GM19043 (cell line): Measurements from ENCODE around the gene ASRGL1.

Experiments used
- ATAC-seq: cut with Tn5 transposase; IDR thresholded peaks from one replicate; pipeline ENCODE4 v1.9.1; 2021; ENCODE audit warnings: low read depth; ENCODE audit not compliant: unreplicated experiment

The ASRGL1 gene

DNA sequence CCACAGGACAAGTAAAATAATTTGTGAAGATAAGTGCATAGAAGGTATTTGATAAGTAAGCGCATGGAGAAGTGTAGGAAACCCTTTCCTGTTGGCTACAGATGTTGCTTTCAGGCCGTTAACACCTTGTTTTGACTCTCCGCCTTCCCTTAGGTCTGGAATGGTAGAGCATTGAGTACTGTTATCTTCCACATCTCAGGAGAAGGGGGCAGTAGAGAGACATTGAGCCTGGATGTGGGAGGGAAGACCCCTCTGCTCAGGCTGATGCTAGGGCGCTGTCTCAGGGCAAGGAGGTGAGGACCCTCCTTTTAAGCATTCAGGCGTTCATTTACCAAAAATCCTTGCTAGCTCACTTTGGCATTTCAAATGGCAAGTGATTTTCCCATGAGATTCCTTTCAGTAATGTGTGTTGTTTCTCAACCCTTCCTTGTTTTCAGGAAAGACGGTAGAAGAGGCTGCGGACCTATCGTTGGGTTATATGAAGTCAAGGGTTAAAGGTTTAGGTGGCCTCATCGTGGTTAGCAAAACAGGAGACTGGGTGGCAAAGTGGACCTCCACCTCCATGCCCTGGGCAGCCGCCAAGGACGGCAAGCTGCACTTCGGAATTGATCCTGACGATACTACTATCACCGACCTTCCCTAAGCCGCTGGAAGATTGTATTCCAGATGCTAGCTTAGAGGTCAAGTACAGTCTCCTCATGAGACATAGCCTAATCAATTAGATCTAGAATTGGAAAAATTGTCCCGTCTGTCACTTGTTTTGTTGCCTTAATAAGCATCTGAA, 54.6 kb downstream of the ASRGL1 start:
- ATAC-seq: no peak

GRCh38 chr11:62392506-62392905, 55.3 kb downstream of the ASRGL1 start:
- no peak for ATAC-seq

DNA sequence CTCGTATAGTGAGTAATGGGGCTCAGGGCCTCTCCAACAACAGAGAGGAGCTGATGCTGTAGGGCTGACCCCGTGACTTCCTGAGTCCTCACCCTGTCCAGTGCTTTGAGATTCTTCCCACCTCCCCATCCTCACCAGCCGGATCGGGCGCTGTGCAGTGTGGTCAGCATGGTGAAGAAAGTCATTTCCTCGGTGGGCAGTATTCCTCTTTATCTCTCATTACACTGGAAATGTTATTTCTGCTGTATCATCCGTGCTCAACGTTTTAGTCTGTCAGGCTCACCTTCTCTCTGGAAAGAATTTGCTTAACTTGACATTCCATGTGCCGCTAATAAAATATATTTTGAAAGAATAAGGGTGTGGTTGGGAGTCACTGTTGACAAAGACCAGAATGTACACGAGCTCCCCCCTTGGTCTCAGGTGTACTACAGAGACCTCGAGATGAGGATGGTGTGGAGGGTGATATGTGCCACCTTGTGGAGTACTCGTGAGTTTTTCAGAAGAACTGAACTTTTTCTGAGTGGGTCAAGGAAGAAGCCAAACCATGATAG, 55.9 kb downstream of the ASRGL1 start:
- ATAC-seq: no peak

- no peak for ATAC-seq
These were observed 56.5 kb downstream of the ASRGL1 start for GRCh38 chr11:62393735-62394134.

- no peak for ATAC-seq
These were observed 57.7 kb downstream of the ASRGL1 start for GRCh38 chr11:62394825-62395538.

DNA sequence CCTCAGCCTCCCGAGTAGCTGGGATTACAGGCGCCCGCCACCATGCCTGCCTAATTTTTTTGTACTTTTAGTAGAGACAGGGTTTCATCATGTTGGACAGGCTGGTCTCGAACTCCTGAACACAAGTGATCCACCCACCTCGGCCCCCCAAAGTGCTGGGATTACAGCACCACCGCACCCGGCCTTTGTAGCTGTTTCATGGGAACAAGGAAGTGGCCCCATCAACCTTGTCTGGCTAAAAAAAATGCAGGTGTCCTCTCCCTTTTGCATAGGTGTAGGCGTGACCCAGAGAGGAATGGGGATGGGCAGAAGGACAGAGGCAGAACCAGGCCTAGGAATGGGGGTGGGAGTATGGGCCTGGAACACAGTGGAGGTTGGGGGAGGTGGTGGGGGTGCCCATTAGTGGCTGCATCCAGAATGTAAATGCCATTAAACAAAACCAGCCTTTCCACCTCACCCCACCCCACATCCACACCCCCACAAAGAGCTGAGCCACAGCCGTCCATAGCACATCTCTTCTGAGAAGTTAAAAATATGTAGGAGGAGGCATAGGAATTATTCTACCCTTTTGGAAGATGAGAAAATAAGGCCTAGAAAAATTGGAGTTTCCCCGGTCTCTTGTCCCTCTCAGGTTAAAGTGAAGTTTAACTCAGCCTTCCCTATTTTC, 58.8 kb downstream of the ASRGL1 start:
- ATAC-seq: no peak

GRCh38 chr11:62398011-62398994, 61.1 kb downstream of the ASRGL1 start:
- no peak for ATAC-seq

DNA sequence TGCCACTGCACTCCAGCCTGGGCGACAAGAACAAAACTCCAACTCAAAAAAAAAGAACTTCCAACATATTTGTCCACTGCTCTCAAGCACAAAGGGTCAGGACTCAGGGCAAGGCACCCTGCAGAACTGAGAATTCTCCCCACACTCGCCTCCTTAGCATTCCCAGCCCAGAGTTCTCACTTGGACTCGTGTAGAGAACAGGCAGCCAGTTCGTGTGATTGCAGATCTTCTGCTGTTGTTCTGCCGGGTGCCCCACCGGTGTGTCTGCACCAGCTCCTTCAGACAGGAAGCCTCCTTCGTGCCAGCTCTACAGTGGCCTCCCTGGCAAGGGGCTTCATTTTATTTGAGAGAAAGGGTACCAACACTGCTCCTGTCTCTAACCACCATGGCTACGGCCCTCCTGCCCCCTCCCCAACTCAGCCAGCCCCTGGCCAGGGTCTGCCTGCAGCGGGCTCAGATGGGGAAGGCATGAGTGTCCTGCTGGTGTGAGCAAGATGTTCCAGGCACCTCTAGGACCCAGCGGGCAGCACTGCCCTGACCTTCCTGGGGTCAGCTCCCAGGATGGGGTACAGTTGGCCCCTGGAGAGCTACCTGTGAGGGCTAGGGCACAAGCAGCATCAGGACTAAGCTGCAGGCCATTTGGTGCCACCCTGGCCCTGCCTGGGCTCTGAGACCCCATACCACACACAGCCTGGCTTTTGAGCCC, 62.1 kb downstream of the ASRGL1 start:
- ATAC-seq: no peak

DNA sequence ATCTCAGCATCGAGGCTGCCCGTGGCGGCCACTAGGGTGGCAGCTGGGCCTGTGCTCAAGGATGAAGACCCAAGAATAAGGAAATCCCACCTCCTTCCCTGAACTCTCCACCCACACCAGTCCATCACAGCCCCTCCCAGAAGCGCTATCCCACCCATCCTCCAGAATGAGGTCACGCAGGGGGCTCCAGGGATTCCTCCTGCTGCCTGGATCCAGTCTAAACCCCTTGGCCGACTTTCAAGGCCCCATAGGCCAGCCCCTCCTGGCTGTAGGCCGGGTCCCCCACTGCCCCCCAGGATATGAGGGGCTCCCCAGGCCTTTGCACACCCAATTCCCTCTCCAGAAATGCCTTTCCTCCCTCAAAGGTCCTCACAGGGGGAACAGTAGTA, 62.6 kb downstream of the ASRGL1 start:
- no peak for ATAC-seq

- ATAC-seq: no peak
These were observed 63.0 kb downstream of the ASRGL1 start for GRCh38 chr11:62400281-62400680.

- no peak for ATAC-seq
These were observed 63.5 kb downstream of the ASRGL1 start for GRCh38 chr11:62400760-62401159.

- ATAC-seq: no peak
These were observed 64.1 kb downstream of the ASRGL1 start for GRCh38 chr11:62401356-62401755.

- ATAC-seq: no peak
These were observed 64.6 kb downstream of the ASRGL1 start for GRCh38 chr11:62401811-62402210.

GRCh38 chr11:62402226-62402959, 65.1 kb downstream of the ASRGL1 start:
- no peak for ATAC-seq

DNA sequence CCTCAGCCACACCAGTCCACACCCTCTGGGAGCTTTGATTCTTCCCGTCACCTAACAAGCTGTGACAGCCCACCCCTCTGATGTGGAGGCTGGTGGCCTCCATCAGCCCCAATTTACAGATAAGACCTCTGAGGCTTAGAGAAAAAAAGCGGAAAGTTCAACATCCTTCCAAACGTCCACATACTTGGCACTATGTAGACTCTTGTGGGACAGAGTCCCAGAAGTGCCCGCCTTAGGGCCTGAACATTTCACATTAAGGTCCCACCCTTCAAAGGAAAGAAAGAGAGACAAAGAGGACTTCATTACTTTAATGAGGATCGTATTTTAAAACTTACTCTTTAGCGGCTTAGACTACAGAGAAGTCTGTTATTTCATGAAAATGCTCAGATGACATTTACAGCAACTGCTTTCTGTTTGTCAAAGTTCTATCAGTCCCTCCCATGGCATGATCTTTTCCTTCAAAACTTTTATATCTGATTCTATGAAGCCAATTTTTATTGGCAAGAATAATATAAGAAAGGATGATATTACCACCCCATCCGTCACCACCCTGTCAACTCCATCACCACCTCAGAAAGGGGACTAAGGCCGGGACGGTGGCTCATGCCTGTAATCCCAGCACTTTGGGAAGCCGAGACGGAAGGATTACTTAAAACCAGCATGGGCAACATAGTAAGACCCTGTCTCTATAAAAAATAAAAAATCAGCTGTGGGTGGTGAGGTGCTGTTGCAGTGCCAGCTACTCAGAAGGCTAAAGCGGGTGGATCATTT, 65.9 kb downstream of the ASRGL1 start:
- no peak for ATAC-seq

- ATAC-seq: no peak
These were observed 67.2 kb downstream of the ASRGL1 start for GRCh38 chr11:62404435-62404834.

- ATAC-seq: no peak
These were observed 67.7 kb downstream of the ASRGL1 start for GRCh38 chr11:62404901-62405300.

DNA sequence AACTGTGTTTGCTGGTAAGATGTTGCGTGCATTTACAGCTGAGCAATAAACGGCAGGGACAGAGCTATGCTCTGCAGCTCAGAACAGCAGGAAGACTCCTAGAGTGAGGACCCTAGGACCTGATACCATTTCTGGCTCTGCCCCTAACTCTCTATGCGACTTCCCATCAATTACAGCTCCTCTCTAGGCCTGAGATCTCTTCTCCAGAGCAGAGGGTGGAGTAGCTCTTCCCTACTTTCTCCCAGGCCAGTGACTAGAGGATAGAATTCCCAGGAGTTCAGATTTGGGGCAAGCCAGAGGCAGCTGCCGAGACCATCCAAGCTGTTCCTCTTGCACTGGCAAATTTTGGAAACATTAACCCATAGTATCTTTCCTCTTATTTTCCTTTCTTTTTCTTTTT, 68.8 kb downstream of the ASRGL1 start:
- no peak for ATAC-seq
